ENCODE measurements around the gene CFAP20.

CFAP20 gene

GRCh38 chr16:58125041-58125440 lies 4.1 kb downstream of the CFAP20 start:
- in situ Hi-C loops (cut with MboI; ENCODE audit: low sequenced_read_pairs), result no loop called here

DNA sequence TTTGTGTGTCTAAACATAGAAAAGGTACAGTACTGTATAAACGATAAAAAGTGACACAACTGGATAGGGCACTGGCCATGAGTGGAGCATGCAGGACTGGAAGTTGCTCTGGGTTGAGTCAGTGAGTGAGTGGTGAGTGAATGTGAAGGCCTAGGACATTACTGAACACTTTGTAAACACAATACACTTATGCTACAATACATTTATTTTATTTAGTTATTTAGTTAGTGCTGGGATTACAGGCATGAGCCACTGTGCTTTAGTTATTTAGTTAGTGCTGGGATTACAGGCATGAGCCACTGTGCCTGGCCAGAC lies 4.6 kb downstream of the CFAP20 start:
- in situ Hi-C loops (cut with MboI; ENCODE audit: low sequenced_read_pairs), result no loop called here

- in situ Hi-C loops (cut with MboI; ENCODE audit: low sequenced_read_pairs), result no loop called here
Measured at GRCh38 chr16:58123896-58124600, 5.1 kb downstream of the CFAP20 start.

- in situ Hi-C loops (cut with MboI; ENCODE audit: low sequenced_read_pairs), result no loop called here
Measured at GRCh38 chr16:58121132-58121531, 8.0 kb downstream of the CFAP20 start.

DNA sequence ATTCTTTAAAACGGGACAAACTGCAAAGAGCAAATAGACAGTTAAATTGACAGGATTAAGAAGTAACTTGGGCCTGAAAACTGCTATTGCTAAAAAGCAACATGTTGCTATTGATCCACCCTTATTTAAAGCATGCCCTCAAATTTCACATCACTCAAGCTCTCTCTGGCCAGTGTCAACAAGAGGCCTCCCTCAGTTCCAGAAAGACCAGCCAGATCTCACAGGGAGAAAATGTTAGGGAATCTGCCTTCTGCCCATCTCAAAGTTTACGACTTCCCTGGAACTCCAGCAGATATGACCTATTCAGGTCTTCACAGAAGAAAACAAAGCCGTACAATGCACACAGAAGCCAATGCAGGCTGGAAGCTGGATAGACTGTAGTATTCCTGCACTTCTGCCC lies 8.9 kb downstream of the CFAP20 start:
- in situ Hi-C loops (cut with MboI; ENCODE audit: low sequenced_read_pairs), result no loop called here

GRCh38 chr16:58119509-58119845 lies 9.7 kb downstream of the CFAP20 start:
- in situ Hi-C loops (cut with MboI; ENCODE audit: low sequenced_read_pairs), result no loop called here

GRCh38 chr16:58118801-58119508 lies 10.2 kb downstream of the CFAP20 start:
- in situ Hi-C loops (cut with MboI; ENCODE audit: low sequenced_read_pairs), result no loop called here

- in situ Hi-C loops (cut with MboI; ENCODE audit: low sequenced_read_pairs), result no loop called here
Measured at GRCh38 chr16:58116529-58116928, 12.7 kb downstream of the CFAP20 start.

DNA sequence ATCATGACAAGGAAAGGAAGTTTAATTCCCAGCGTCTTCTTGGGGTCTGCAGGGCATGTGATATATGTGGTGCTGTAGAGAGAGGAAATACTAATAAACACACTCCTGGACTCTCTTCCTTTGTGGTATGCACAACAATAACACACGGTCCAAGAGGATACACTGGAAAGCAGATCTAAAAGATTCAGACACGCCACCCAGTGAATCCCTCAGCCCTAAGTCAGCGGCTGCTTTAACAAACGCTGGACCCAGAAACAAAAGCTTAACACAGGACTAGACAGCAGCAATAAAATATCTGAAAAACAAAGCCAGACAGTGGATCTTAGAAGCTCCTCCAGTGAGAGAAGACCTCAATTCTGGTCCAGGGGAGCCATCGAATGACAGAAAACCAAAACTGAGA lies 13.1 kb downstream of the CFAP20 start:
- in situ Hi-C loops (cut with MboI; ENCODE audit: low sequenced_read_pairs), result no loop called here

DNA sequence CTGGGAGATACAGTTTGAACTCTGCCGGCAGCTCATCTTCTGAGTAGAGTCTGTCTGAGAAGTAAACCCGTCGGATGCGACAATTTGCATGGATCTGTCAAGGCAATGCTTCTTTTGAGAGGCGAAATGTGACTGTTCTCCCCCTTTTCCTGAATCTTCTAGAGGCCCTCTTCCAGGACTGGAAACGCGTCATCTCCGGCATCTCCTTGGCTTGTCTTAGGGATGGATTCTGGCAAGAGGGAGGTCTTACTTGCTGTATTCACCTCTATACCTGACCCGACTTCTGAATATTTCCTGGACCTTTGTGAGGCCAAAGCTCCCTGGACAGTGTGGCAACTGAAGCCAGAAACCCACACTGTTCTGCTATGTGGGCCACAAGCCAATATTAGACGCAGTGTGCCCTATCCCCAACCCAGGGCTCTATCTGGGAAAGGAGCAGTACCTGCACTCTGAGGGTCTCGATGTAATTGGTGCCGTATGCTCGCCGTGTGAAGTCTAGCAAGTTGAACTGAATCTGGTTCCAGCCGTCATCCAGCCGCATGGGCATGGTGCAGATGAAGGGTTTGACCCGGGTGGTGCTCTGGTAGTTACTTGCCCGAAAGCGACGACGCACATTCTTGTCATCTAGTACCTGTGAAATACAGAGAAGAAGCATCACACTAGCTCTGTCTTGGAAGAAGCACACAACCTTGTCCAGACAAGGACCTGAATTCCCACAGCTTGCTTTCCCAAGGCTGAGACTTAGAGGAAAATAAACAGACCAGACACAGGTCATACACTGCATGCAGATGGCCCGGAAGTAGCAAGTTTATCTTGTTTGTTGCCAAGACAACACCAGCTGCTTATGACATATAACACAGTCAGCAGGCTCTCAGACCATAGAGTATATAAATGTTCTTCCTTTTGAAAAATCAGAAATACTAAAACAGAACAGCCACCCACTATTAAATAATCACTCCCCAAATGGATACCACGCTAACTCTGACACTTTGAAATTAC lies 14.1 kb downstream of the CFAP20 start:
- in situ Hi-C loops (cut with MboI; ENCODE audit: low sequenced_read_pairs), result no loop called here

- in situ Hi-C loops (cut with MboI; ENCODE audit: low sequenced_read_pairs), result no loop called here
Measured at GRCh38 chr16:58111302-58111627, 17.9 kb downstream of the CFAP20 start.

GRCh38 chr16:58110571-58111301 lies 18.4 kb downstream of the CFAP20 start:
- in situ Hi-C loops (cut with MboI; ENCODE audit: low sequenced_read_pairs), result no loop called here

DNA sequence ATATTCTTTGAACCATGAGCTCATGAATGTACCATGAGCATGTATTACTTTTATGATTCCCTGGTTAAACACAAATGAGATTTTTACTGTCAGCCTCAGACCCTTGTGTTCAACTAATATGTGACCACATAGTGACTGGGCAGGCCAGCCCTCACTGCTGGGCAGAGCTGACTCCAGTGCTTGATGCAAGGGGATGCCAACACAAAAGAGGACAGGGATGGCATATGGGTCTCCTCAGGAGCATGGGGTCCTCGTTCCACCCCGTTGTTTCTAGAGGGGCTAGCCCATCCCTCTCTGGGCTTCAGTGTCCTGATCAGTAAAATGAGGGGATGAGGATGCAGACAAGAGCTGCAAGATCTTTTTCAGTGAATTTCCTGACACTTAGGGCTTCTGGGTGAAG lies 19.3 kb downstream of the CFAP20 start:
- in situ Hi-C loops (cut with MboI; ENCODE audit: low sequenced_read_pairs), result no loop called here

- in situ Hi-C loops (cut with MboI; ENCODE audit: low sequenced_read_pairs), result no loop called here
Measured at GRCh38 chr16:58109330-58109729, 19.9 kb downstream of the CFAP20 start.

GRCh38 chr16:58107709-58108108 lies 21.5 kb downstream of the CFAP20 start:
- in situ Hi-C loops (cut with MboI; ENCODE audit: low sequenced_read_pairs), result no loop called here

DNA sequence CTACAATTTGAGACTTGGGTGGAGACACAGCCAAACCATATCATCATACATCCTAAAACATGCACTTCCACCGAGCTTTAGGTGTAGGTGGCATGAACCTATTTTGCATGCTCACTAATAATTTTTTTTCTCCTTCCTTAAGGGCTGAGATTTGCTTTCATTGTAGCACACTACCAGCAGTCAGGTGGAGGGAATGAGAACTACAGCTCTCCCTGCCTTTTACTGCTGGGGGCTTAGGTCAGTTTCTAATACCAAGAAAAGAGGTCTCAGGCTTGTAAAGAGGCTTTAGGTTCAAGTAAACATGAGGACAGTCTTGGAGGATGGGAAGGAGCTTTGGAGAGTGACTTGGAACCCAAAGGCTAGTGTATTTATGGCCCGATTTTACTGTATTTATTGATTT lies 22.0 kb downstream of the CFAP20 start:
- in situ Hi-C loops (cut with MboI; ENCODE audit: low sequenced_read_pairs), result no loop called here

DNA sequence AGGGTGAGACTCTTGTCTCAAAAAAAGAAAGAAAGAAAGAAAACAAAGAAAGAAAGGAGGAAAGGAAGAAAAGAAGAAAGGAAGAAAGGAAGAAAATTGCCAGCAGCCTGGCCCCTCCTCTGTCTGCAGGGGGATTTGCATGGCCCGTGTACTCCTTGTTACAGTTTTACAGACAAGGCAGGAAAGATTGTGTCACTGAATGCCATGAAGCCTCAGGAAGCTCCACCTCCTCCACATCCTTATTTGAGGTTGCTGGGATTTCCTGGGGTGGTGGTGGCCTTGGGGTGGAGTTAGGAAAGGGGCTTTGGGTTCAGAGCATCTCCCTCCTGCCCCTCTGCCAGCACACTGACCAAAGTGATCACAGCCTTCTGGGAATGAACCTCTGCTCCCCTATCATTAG lies 23.6 kb downstream of the CFAP20 start:
- in situ Hi-C loops (cut with MboI; ENCODE audit: low sequenced_read_pairs), result no loop called here

- in situ Hi-C loops (cut with MboI; ENCODE audit: low sequenced_read_pairs), result no loop called here
Measured at GRCh38 chr16:58102665-58103392, 26.4 kb downstream of the CFAP20 start.

DNA sequence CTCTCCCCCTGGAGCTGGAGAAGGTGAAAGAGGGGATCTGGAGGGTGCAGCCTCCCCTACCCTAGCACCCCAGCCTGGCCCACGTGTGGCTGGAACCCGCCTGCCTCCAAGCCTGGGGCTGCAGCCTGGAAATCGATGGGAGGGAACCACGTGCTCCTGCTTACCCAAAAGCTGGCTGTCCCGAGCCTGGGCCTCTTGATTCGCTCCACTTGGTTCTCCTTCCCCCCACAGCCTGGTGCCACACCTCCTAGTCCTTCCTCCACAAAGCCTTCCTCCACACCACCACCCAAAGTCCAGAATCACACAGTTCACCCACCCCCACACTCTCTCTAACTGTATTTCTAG lies 29.3 kb downstream of the CFAP20 start:
- in situ Hi-C loops (cut with MboI; ENCODE audit: low sequenced_read_pairs), result no loop called here

DNA sequence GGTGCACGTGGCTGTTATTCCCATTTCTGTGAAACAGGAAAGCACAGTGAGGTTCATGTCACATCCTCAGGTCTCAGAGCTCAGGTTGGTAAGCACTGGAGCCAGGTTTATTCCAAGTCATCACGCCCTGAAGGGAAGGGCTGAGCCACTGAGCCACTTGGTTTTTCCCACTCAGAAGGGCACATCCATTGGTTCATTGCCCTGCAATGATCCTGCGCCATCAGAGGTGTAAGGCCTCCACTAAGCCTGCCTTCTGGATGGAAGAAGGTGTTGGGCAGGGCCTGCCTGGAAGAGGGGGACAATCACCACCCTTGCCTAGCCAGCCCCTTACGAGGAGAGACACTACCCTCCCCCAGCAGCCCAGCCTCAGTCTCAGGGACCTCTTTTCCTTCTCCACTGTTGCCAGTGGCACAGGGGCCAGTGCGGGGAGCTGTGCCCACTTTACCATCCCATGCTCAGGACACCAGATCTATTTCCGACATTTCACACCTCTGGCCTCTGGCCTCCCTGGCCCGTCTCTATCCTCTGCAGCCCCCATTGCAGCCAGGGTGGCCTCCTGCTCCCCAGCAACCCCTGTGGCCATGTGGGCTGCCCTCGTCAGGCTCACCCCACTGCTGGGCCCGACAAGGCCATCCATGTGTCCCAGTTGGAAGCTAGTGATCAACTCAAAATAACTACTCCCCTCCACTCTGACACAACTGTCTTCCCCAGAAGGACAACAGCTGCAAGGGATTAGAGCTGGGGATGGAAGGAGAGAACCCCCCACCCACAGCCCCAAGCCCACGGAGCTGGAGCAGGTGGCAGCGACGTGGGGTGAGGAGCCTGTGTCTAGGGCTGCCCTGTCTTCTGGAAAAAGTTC lies 29.9 kb downstream of the CFAP20 start:
- in situ Hi-C loops (cut with MboI; ENCODE audit: low sequenced_read_pairs), result no loop called here

Data from HL-60/S4 (cell line).